HepG2 (cell line): ENCODE measurements around the gene PELI2. TPM values are rescaled to one million over a fixed set of nuclear protein-coding genes. Genes with fewer than 3 reads are reported as not detected.

Experiments used
- ATAC-seq: fragments of 200-7000 bp; cut with Tn5 transposase; 3 replicates; pipeline ENCODE4 v1.9.1; 2020; ENCODE audit warnings: mild to moderate bottlenecking, moderate library complexity
- BruUV-seq: library from RNA; stranded (reverse); fragments of 400-500 nt; replicated peaks from 2 replicates; lab custom pipeline; 2021; lab: Mats Ljungman, UMichigan
- CTCF ChIA-PET: fragments of 300-600 bp; formaldehyde crosslinking; extraction: SDS; loops from one replicate; lab custom pipeline; 2021; ENCODE audit warnings: low total read pairs, inconsistent platforms, low intra/inter-chr PET ratio; lab: Yijun Ruan, JAX
- POLR2A ChIA-PET: fragments of 350-600 bp; sonication (Branson Sonifier 250); formaldehyde crosslinking; loops from one replicate; lab custom pipeline; 2020; ENCODE audit warnings: antibody characterized with exemption, inconsistent platforms; lab: Yijun Ruan, JAX
- DNase-seq: peaks from one replicate; pipeline ENCODE4 v3.0.0-alpha.2; 2015; ENCODE audit warnings: low spot score
- FAIRE-seq: peaks from 3 replicates; lab custom pipeline; 2011; peaks lifted over from hg19 to GRCh38; lab: Jason Lieb, UNC
- H2AFZ ChIP-seq: one replicate; pipeline ENCODE4 v1.6.1; 2011; ENCODE audit warnings: low read length, inconsistent platforms
- H3K27ac ChIP-seq: fragments of 300-600 bp; 3 replicates; pipeline ENCODE4 v1.8.0; 2011; ENCODE audit warnings: mixed run types, mild to moderate bottlenecking, mixed read lengths, low read length, inconsistent platforms; ENCODE audit not compliant: insufficient read depth; ENCODE audit errors: extremely low read length
- H3K27me3 ChIP-seq, 2 experiments: fragments of 200-600 bp in 1 of 2; 2 replicates in 1 of 2; 3 replicates in 1 of 2; pipeline versions ENCODE4 v1.6.0 to v1.8.0; 2011; ENCODE audit warnings: low read length in 2 of 2, mild to moderate bottlenecking in 2 of 2, moderate library complexity in 2 of 2, inconsistent platforms in 1 of 2; ENCODE audit not compliant: insufficient read depth in 2 of 2, control insufficient read depth in 1 of 2
- H3K36me3 ChIP-seq, 2 experiments: fragments of 200-600 bp in 1 of 2; replicated peaks in 1 of 2; 2 replicates in 1 of 2; 3 replicates in 1 of 2; pipeline versions ENCODE4 v1.5.1 to v1.8.0; 2011; ENCODE audit warnings: low read length in 2 of 2, inconsistent platforms in 1 of 2; ENCODE audit not compliant: insufficient read depth in 2 of 2, control insufficient read depth in 1 of 2
- H3K4me1 ChIP-seq: 2 replicates; pipeline ENCODE4 v1.5.1; 2012; ENCODE audit warnings: low read length, inconsistent platforms; ENCODE audit not compliant: insufficient read depth
- H3K4me2 ChIP-seq: 2 replicates; pipeline ENCODE4 v1.6.0; 2011; ENCODE audit warnings: low read depth, low read length, inconsistent platforms
- H3K4me3 ChIP-seq, 3 experiments: fragments of 200-600 bp in 1 of 3; sonication (generic), shearing (Covaris generic) in 1 of 3; replicated peaks in 1 of 3; 2 replicates each; pipeline ENCODE4 v1.5.1; 2011 to 2016; ENCODE audit warnings: low read length in 3 of 3, inconsistent platforms in 2 of 3, low read depth in 2 of 3, mild to moderate bottlenecking in 2 of 3, control low read depth in 1 of 3, mixed read lengths in 1 of 3; ENCODE audit not compliant: insufficient read depth in 1 of 3
- H3K79me2 ChIP-seq: one replicate; pipeline ENCODE4 v1.6.1; 2011; ENCODE audit warnings: low read length, inconsistent platforms; ENCODE audit not compliant: insufficient read depth
- H3K9ac ChIP-seq: 2 replicates; pipeline ENCODE4 v1.6.0; 2011; ENCODE audit warnings: mild to moderate bottlenecking, low read depth, low read length, inconsistent platforms; ENCODE audit not compliant: insufficient read depth
- H3K9me3 ChIP-seq: 2 replicates; pipeline ENCODE4 v1.5.1; 2012; ENCODE audit warnings: mild to moderate bottlenecking, low read length
- H4K20me1 ChIP-seq: 2 replicates; pipeline ENCODE4 v1.6.0; 2011; ENCODE audit warnings: inconsistent platforms, mild to moderate bottlenecking, low read length, moderate library complexity; ENCODE audit not compliant: insufficient read depth
- CHD4 ChIP-seq: fragments of 200-600 bp; sonication (generic); IDR thresholded peaks from 2 replicates; pipeline ENCODE4 v1.7.0; 2017; ENCODE audit warnings: mild to moderate bottlenecking, low read length, borderline replicate concordance
- MED1 ChIP-seq: sonication (generic); formaldehyde crosslinking; IDR thresholded peaks from 2 replicates; pipeline ENCODE4 v1.4.0; 2020; ENCODE audit warnings: missing genetic modification reagents
- MEIS2 ChIP-seq: sonication (generic); formaldehyde crosslinking; IDR thresholded peaks from 2 replicates; pipeline ENCODE4 v1.9.0; 2021; ENCODE audit warnings: mild to moderate bottlenecking, missing genetic modification reagents
- MTA3 ChIP-seq: sonication (generic); formaldehyde crosslinking; IDR thresholded peaks from 2 replicates; pipeline ENCODE4 v1.4.0; 2020; ENCODE audit warnings: missing genetic modification reagents
- RAD21 ChIP-seq: fragments of 450-650 bp; formaldehyde crosslinking; IDR thresholded peaks from 2 replicates; pipeline ENCODE4 v1.5.0; 2020; ENCODE audit warnings: mild to moderate bottlenecking
- SALL2 ChIP-seq: sonication (generic); formaldehyde crosslinking; IDR thresholded peaks from 2 replicates; pipeline ENCODE4 v1.8.1; 2023; ENCODE audit warnings: mild to moderate bottlenecking, missing genetic modification reagents, inconsistent platforms
- SAP130 ChIP-seq: IDR thresholded peaks from 2 replicates; pipeline ENCODE4 v1.6.1; 2016; ENCODE audit warnings: low read depth
- TCF7 ChIP-seq: sonication (generic); IDR thresholded peaks from 2 replicates; pipeline ENCODE4 v1.6.1; 2016; ENCODE audit warnings: antibody characterized with exemption, low read depth
- ZBTB7B ChIP-seq: sonication (generic); formaldehyde crosslinking; IDR thresholded peaks from 2 replicates; pipeline ENCODE4 v1.4.0; 2020; ENCODE audit warnings: missing genetic modification reagents
- ZNF24 ChIP-seq: fragments of 450-650 bp; IDR thresholded peaks from 2 replicates; pipeline ENCODE4 v1.6.1; 2017; ENCODE audit warnings: antibody characterized with exemption, mild to moderate bottlenecking
- ZNF331 ChIP-seq: sonication (generic); formaldehyde crosslinking; IDR thresholded peaks from 2 replicates; pipeline ENCODE4 v1.4.0; 2020; ENCODE audit warnings: missing genetic modification reagents
- ZNF660 ChIP-seq: sonication (generic); formaldehyde crosslinking; IDR thresholded peaks from 2 replicates; pipeline ENCODE4 v1.5.1; 2020; ENCODE audit warnings: mild to moderate bottlenecking, low read depth, missing genetic modification reagents, borderline replicate concordance
- ZNF7 ChIP-seq: IDR thresholded peaks from 2 replicates; pipeline ENCODE4 v1.6.1; 2016; ENCODE audit warnings: missing biosample characterization, missing genetic modification reagents
- WGBS: methylation state at CpG from one replicate; pipeline ENCODE4 v1.1.6; 2017; ENCODE audit warnings: low lambda C conversion rate; 5-methylcytosine and 5-hydroxymethylcytosine counted together
- in situ Hi-C: cut with HindIII; loops from 2 replicates; pipeline ENCODE4 v1.10.0; 2017; ENCODE audit warnings: low pct_unique_long_range_greater_than_20kb; ENCODE audit not compliant: extremely low pct_ligation_motif_present
- intact Hi-C: fragments of 100-400 bp; cut with micrococcal nuclease; formaldehyde crosslinking; loops from one replicate; pipeline ENCODE4 v1.10.0; 2022; ENCODE audit not compliant: unreplicated experiment
- polyA plus RNA-seq, 8 experiments: library from polyadenylated mRNA; depleted of rRNA in 3 of 8; stranded (reverse) in 7 of 8; unstranded in 1 of 8; fragments of >200 nt; fragmentation: Illumina TruSeq in 4 of 8; extraction: Trizol in 4 of 8; gene quantifications; 2 replicates each; pipeline versions ENCODE4 v1.2.1 to v1.2.3, GENCODE V29; 2011 to 2016; ENCODE audit warnings: low read depth in 4 of 8, missing spikeins in 1 of 8, mixed read lengths in 1 of 8; ENCODE audit not compliant: insufficient read depth in 1 of 8
- total RNA-seq, 5 experiments: library from RNA; depleted of rRNA; stranded (reverse); fragments of >200 nt; fragmentation: Illumina TruSeq; extraction: Trizol; gene quantifications; 2 replicates each; pipeline ENCODE4 v1.2.3, GENCODE V29; 2016; ENCODE audit warnings: low read depth in 1 of 5
- TF ChIP-seq, protein P1 (sequence below): IDR thresholded peaks from 2 replicates; pipeline ENCODE4 v1.6.1; 2018; ENCODE audit warnings: missing genetic modification reagents
- TF ChIP-seq, protein P2 (sequence below): IDR thresholded peaks from 2 replicates; pipeline ENCODE4 v1.6.1; 2016; ENCODE audit warnings: mild to moderate bottlenecking, missing biosample characterization, missing genetic modification reagents
- TF ChIP-seq, protein P3 (sequence below): sonication (generic); formaldehyde crosslinking; IDR thresholded peaks from 2 replicates; pipeline ENCODE4 v1.9.0; 2021; ENCODE audit warnings: missing genetic modification reagents, borderline replicate concordance
- TF ChIP-seq, protein P4 (sequence below): sonication (generic); formaldehyde crosslinking; conservative IDR thresholded peaks from 2 replicates; pipeline ENCODE4 v1.4.0; 2020; ENCODE audit warnings: missing genetic modification reagents
- TF ChIP-seq, protein P5 (sequence below), 2 experiments: sonication (generic) in 1 of 2; formaldehyde crosslinking in 1 of 2; IDR thresholded peaks; 2 replicates each; pipeline versions ENCODE4 v1.4.0 to v1.6.1; 2018 to 2020; ENCODE audit warnings: missing genetic modification reagents in 2 of 2, borderline replicate concordance in 1 of 2, low read depth in 1 of 2, mild to moderate bottlenecking in 1 of 2, missing biosample characterization in 1 of 2

The PELI2 gene
- total and polyA plus RNA-seq, 2 of the 13 experiments (the other 11 are each of a cell fraction or from before 2014, with no cell fraction given) = 0.07 TPM; not detected in 1

DNA sequence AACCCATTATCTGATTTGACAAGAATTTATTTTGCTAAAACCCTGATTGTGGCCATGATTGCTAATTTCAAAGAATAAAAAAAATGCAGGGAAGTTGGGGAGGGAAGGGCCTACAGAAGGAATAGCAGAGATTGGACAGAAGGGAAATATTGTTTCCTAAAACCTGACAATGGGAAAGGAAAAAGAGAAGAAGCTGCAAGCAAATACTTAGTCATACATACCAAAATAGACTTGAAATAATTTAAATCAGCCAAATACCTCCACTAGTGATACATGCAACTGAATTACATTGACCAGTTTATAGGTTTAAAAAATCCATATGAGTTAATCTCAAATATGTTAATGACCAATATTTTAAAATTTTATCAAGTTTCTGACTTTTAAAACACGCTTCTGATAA is 75.1 kb downstream of the PELI2 start:
- TF ChIP-seq, protein P1, sequence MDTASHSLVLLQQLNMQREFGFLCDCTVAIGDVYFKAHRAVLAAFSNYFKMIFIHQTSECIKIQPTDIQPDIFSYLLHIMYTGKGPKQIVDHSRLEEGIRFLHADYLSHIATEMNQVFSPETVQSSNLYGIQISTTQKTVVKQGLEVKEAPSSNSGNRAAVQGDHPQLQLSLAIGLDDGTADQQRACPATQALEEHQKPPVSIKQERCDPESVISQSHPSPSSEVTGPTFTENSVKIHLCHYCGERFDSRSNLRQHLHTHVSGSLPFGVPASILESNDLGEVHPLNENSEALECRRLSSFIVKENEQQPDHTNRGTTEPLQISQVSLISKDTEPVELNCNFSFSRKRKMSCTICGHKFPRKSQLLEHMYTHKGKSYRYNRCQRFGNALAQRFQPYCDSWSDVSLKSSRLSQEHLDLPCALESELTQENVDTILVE = no peak
- TF ChIP-seq, protein P2, sequence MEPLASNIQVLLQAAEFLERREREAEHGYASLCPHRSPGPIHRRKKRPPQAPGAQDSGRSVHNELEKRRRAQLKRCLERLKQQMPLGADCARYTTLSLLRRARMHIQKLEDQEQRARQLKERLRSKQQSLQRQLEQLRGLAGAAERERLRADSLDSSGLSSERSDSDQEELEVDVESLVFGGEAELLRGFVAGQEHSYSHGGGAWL (CRISPR knock-in tag) = no peak
- no peak for TF ChIP-seq SALL2
- TF ChIP-seq, protein P3, sequence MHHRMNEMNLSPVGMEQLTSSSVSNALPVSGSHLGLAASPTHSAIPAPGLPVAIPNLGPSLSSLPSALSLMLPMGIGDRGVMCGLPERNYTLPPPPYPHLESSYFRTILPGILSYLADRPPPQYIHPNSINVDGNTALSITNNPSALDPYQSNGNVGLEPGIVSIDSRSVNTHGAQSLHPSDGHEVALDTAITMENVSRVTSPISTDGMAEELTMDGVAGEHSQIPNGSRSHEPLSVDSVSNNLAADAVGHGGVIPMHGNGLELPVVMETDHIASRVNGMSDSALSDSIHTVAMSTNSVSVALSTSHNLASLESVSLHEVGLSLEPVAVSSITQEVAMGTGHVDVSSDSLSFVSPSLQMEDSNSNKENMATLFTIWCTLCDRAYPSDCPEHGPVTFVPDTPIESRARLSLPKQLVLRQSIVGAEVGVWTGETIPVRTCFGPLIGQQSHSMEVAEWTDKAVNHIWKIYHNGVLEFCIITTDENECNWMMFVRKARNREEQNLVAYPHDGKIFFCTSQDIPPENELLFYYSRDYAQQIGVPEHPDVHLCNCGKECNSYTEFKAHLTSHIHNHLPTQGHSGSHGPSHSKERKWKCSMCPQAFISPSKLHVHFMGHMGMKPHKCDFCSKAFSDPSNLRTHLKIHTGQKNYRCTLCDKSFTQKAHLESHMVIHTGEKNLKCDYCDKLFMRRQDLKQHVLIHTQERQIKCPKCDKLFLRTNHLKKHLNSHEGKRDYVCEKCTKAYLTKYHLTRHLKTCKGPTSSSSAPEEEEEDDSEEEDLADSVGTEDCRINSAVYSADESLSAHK (CRISPR knock-in tag) = no peak
- no peak for TF ChIP-seq RAD21
- no peak for TF ChIP-seq MTA3
- no peak for TF ChIP-seq SAP130
- TF ChIP-seq MED1 (CRISPR knock-in tag) = no peak
- TF ChIP-seq, protein P4, sequence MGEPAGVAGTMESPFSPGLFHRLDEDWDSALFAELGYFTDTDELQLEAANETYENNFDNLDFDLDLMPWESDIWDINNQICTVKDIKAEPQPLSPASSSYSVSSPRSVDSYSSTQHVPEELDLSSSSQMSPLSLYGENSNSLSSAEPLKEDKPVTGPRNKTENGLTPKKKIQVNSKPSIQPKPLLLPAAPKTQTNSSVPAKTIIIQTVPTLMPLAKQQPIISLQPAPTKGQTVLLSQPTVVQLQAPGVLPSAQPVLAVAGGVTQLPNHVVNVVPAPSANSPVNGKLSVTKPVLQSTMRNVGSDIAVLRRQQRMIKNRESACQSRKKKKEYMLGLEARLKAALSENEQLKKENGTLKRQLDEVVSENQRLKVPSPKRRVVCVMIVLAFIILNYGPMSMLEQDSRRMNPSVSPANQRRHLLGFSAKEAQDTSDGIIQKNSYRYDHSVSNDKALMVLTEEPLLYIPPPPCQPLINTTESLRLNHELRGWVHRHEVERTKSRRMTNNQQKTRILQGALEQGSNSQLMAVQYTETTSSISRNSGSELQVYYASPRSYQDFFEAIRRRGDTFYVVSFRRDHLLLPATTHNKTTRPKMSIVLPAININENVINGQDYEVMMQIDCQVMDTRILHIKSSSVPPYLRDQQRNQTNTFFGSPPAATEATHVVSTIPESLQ (CRISPR knock-in tag) = no peak
- no peak for TF ChIP-seq TCF7
- TF ChIP-seq ZNF7 (CRISPR knock-in tag) = no peak
- TF ChIP-seq ZBTB7B (CRISPR knock-in tag) = no peak
- TF ChIP-seq MEIS2 (CRISPR knock-in tag) = no peak
- no peak for TF ChIP-seq ZNF331 (CRISPR knock-in tag)
- TF ChIP-seq ZNF660 = no peak
- TF ChIP-seq CHD4 = no peak
- TF ChIP-seq, protein P5, sequence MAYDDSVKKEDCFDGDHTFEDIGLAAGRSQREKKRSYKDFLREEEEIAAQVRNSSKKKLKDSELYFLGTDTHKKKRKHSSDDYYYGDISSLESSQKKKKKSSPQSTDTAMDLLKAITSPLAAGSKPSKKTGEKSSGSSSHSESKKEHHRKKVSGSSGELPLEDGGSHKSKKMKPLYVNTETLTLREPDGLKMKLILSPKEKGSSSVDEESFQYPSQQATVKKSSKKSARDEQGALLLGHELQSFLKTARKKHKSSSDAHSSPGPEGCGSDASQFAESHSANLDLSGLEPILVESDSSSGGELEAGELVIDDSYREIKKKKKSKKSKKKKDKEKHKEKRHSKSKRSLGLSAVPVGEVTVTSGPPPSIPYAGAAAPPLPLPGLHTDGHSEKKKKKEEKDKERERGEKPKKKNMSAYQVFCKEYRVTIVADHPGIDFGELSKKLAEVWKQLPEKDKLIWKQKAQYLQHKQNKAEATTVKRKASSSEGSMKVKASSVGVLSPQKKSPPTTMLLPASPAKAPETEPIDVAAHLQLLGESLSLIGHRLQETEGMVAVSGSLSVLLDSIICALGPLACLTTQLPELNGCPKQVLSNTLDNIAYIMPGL (CRISPR knock-in tag; IDR thresholded peaks at IDR 0.05; ENCODE audit: borderline replicate concordance in 1 of 2, low read depth in 1 of 2) = no peak
- no peak for TF ChIP-seq ZNF24
- in situ Hi-C loops = no loop called here

More for the DNA sequence above, 75.1 kb downstream of the PELI2 start:
- Histone ChIP-seq H3K27me3 (peaks cover 0 to 2% of the 10 kb centered on the region in 2 experiments; a peak in 2 of 5 replicates), H4K20me1 (no peaks in the 10 kb centered on the region), H3K9ac (no peak overlapping the region), H3K79me2 (no peaks in the 10 kb centered on the region), H3K36me3 (no peaks in the 10 kb centered on the region), H3K4me2 (no peak overlapping the region), H3K9me3 (no peaks in the 10 kb centered on the region), H2AFZ (no peak overlapping the region), H3K27ac (no peak overlapping the region), H3K4me3 (no peak overlapping the region), H3K4me1 (no peaks in the 10 kb centered on the region)
- ATAC-seq (no peak), DNase-seq (no peak), FAIRE-seq (no peak)
- WGBS = 0% methylated on average over 1 of the region's 1 CpG
- ChIA-PET CTCF (no interaction called here), POLR2A (no interaction called here)
- no TSS peak for BruUV-seq
- intact Hi-C loops = no loop called here
